ENCODE measurements around the gene ZNF609.

The ZNF609 gene

GRCh38 chr15:64503640-64504039 is 43.3 kb downstream of the ZNF609 start:
- no peak for DNase-seq

- no peak for DNase-seq
These were observed 47.0 kb downstream of the ZNF609 start for GRCh38 chr15:64507293-64507802.

- no peak for DNase-seq
These were observed 47.5 kb downstream of the ZNF609 start for GRCh38 chr15:64507845-64508244.

GRCh38 chr15:64513823-64514222 is 53.4 kb downstream of the ZNF609 start:
- no peak for DNase-seq

GRCh38 chr15:64515196-64515595 is 54.8 kb downstream of the ZNF609 start:
- no peak for DNase-seq

- no peak for DNase-seq
These were observed 55.4 kb downstream of the ZNF609 start for GRCh38 chr15:64515825-64516224.

- no peak for DNase-seq
These were observed 59.5 kb downstream of the ZNF609 start for GRCh38 chr15:64519897-64520296.

- DNase-seq, result no peak
These were observed 60.8 kb downstream of the ZNF609 start for GRCh38 chr15:64521201-64521600.

- DNase-seq, result peak; percentile 27
These were observed 61.4 kb downstream of the ZNF609 start for GRCh38 chr15:64521726-64522164.

GRCh38 chr15:64522226-64522823 is 61.9 kb downstream of the ZNF609 start:
- no peak for DNase-seq

- DNase-seq, result no peak
These were observed 62.9 kb downstream of the ZNF609 start for GRCh38 chr15:64523240-64523639.

GRCh38 chr15:64524778-64525177 is 64.4 kb downstream of the ZNF609 start:
- no peak for DNase-seq

- no peak for DNase-seq
These were observed 65.6 kb downstream of the ZNF609 start for GRCh38 chr15:64525828-64526530.

- no peak for DNase-seq
These were observed 67.0 kb downstream of the ZNF609 start for GRCh38 chr15:64527263-64527984.

- no peak for DNase-seq
These were observed 68.5 kb downstream of the ZNF609 start for GRCh38 chr15:64528871-64529270.

- DNase-seq, result no peak
These were observed 70.1 kb downstream of the ZNF609 start for GRCh38 chr15:64530472-64530871.

GRCh38 chr15:64530918-64531317 is 70.5 kb downstream of the ZNF609 start:
- no peak for DNase-seq

GRCh38 chr15:64532521-64533315 is 72.3 kb downstream of the ZNF609 start:
- DNase-seq, result no peak

GRCh38 chr15:64535460-64536243 is 75.3 kb downstream of the ZNF609 start:
- DNase-seq, result no peak

- DNase-seq, result no peak
These were observed 76.0 kb downstream of the ZNF609 start for GRCh38 chr15:64536244-64536836.

GRCh38 chr15:64542091-64542490 is 81.7 kb downstream of the ZNF609 start:
- no peak for DNase-seq

- DNase-seq, result no peak
These were observed 84.1 kb downstream of the ZNF609 start for GRCh38 chr15:64544450-64544849.
